ENCODE measurements around the gene HDAC5.
A peak's percentile ranks its signal among the peaks of the same experiment; 100 is the strongest.

HDAC5 gene

DNA sequence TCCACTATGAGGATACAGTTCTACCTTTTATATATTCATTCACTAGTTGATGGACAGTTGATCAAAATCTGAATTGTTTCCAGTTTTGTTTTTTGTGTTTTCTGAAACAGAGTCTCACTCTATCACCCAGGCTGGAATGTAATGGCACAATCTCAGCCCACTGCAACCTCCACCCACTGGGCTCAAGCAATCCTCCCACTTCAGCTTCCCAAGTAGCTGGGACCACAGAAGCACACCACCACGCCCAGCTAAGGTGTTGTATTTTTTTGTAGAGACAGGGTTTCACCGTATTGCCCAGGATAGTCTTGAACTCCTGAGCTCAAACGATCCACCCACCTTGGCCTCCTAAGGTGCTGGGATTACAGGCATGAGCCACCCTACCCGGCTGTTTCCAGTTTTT lies 78.0 kb downstream of the HDAC5 start:
- TF ChIP-seq, protein P1, sequence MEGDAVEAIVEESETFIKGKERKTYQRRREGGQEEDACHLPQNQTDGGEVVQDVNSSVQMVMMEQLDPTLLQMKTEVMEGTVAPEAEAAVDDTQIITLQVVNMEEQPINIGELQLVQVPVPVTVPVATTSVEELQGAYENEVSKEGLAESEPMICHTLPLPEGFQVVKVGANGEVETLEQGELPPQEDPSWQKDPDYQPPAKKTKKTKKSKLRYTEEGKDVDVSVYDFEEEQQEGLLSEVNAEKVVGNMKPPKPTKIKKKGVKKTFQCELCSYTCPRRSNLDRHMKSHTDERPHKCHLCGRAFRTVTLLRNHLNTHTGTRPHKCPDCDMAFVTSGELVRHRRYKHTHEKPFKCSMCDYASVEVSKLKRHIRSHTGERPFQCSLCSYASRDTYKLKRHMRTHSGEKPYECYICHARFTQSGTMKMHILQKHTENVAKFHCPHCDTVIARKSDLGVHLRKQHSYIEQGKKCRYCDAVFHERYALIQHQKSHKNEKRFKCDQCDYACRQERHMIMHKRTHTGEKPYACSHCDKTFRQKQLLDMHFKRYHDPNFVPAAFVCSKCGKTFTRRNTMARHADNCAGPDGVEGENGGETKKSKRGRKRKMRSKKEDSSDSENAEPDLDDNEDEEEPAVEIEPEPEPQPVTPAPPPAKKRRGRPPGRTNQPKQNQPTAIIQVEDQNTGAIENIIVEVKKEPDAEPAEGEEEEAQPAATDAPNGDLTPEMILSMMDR (IDR thresholded peaks at IDR 0.05): no peak
- Histone ChIP-seq H3K4me1 (peaks cover 0 to 24% (median 9%) of the 10 kb centered on the region in 4 donors), H3K27me3 (no peaks in the 10 kb centered on the region), H3K4me3 (no peak overlapping the region), H3K9me3 (no peaks in the 10 kb centered on the region), H3K36me3 (peaks cover 14 to 33% (median 28%) of the 10 kb centered on the region in 3 donors), H3K27ac (no peak overlapping the region)
- intact Hi-C loops (cut with DNase I; ENCODE audit: low total_unique reads): loop anchor here (10.0 kb wide), 1 partner anchor 101 kb away; the partner anchor contains the start of gene PPY
- DNase-seq: no peak

GRCh38 chr17:44044071-44044470 lies 79.4 kb downstream of the HDAC5 start:
- TF ChIP-seq, protein P1 (IDR thresholded peaks at IDR 0.05): no peak
- Histone ChIP-seq H3K27me3 (no peaks in the 10 kb centered on the region), H3K9me3 (no peaks in the 10 kb centered on the region), H3K36me3 (peaks cover 0 to 20% (median 19%) of the 10 kb centered on the region in 3 donors), H3K4me3 (no peak overlapping the region), H3K27ac (no peak overlapping the region), H3K4me1 (peaks cover 0 to 34% (median 17%) of the 10 kb centered on the region in 4 donors)
- DNase-seq: no peak
- intact Hi-C loops (cut with DNase I; ENCODE audit: low total_unique reads): loop anchor here (10.0 kb wide), 1 partner anchor 99 kb away; the partner anchor contains the start of gene PPY

GRCh38 chr17:44043272-44043696 lies 80.2 kb downstream of the HDAC5 start:
- H3K27me3 ChIP-seq: no peaks in the 10 kb centered on the region
- no peaks in the 10 kb centered on the region for H3K9me3 ChIP-seq
- intact Hi-C loops (cut with DNase I; ENCODE audit: low total_unique reads): loop anchor here (10.0 kb wide), 1 partner anchor 98 kb away; the partner anchor contains the start of gene PPY
- no peak overlapping the region for H3K27ac ChIP-seq
- peaks cover 1 to 20% (median 20%) of the 10 kb centered on the region in 3 donors for H3K36me3 ChIP-seq
- peak in 1 of 2 donors; percentile 33 for DNase-seq
- TF ChIP-seq, protein P1 (IDR thresholded peaks at IDR 0.05): no peak
- no peak overlapping the region for H3K4me3 ChIP-seq
- peaks cover 0 to 34% (median 17%) of the 10 kb centered on the region in 4 donors for H3K4me1 ChIP-seq

- no peaks in the 10 kb centered on the region for H3K27me3 ChIP-seq
- H3K27ac ChIP-seq: peak overlapping the region in 1 of 2 donors; percentile 16
- peaks cover 0 to 34% (median 17%) of the 10 kb centered on the region in 4 donors for H3K4me1 ChIP-seq
- TF ChIP-seq, protein P1 (IDR thresholded peaks at IDR 0.05): no peak
- H3K9me3 ChIP-seq: no peaks in the 10 kb centered on the region
- DNase-seq: no peak
- H3K36me3 ChIP-seq: peaks cover 19 to 36% (median 31%) of the 10 kb centered on the region in 3 donors
- intact Hi-C loops (cut with DNase I; ENCODE audit: low total_unique reads): loop anchor here (10.0 kb wide), 1 partner anchor 95 kb away; the partner anchor contains the start of gene PPY
- H3K4me3 ChIP-seq: no peak overlapping the region
Measured at GRCh38 chr17:44039829-44040635, 83.4 kb downstream of the HDAC5 start.

GRCh38 chr17:44038604-44039011 lies 84.8 kb downstream of the HDAC5 start:
- no peak for DNase-seq
- Histone ChIP-seq H3K4me1 (peaks cover 0 to 23% (median 17%) of the 10 kb centered on the region in 4 donors), H3K9me3 (no peaks in the 10 kb centered on the region), H3K27ac (no peak overlapping the region), H3K36me3 (peaks cover 26 to 43% (median 39%) of the 10 kb centered on the region in 3 donors), H3K27me3 (no peaks in the 10 kb centered on the region), H3K4me3 (no peak overlapping the region)
- intact Hi-C loops (cut with DNase I; ENCODE audit: low total_unique reads): no loop called here
- TF ChIP-seq, protein P1 (IDR thresholded peaks at IDR 0.05): no peak

Measured in tibial artery (tissue), 4 donors.